ENCODE results near the gene HIGD1A.
"Not testable (repeated sequence)": the region's sequence is repeated elsewhere in the genome, so short reads cannot be mapped to it uniquely, and the experiment has no call there.

Gene HIGD1A

GRCh38 chr3:42829083-42829627 is 24.9 kb upstream of the HIGD1A start:
- no peak for DNase-seq

GRCh38 chr3:42827654-42828053 is 23.4 kb upstream of the HIGD1A start:
- no peak for DNase-seq

DNA sequence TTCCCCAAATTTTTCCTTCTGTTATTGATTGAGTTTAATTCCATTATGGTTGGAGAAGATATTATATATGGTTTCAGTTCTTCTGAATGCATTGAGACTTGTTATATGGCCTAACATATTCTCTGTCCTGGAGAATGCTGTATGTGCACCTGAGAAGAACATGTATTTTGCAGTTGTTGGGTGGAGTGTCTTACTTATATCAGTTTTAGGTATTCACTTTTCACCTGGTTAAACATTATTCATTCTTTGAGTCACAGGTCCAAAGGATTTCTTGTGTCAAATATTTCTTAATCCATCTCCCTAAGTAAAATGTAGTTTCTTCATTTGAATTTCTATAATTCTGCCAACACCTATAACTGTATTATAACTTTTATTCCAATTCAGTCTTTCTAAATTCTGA is 22.7 kb upstream of the HIGD1A start:
- DNase-seq, result no peak

DNA sequence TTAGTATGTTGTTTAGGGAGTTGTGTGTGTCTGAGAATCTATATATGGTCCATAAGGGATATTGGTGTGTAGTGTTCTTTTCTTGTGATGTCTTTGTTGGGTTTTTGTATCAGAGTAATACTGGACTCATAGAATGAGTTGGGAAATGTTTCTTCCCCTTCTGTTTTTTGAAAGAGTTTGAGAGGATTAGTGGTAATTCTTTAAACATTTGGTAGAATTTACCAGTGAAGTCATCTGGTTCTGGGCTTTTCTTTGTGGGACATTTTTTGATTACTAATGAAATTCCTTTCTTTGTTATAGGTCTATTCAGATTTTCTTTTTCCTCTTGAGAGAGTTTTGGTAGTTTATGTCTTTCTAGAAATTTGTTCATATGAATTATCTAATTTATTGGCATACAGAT is 21.9 kb upstream of the HIGD1A start:
- DNase-seq, result no peak

DNA sequence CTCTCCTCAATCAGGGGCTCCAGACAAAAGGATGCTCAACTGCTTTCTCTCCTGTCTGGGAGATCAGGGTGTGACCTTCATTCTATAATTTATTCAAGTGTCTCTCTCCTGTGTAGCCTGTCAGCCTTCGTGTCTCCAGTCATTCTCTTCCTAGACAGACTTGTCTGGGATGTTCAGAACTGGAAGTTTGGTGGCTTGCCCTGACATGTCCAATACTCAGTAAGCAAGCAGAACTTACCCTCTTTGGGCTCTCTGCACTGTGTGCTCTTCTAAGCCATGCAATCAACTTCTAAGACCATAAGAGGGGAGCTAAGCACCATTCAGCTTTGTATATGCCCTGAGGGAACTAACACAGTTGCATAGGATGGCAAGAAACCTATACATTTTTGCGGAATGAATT is 19.1 kb upstream of the HIGD1A start:
- DNase-seq, result no peak

DNA sequence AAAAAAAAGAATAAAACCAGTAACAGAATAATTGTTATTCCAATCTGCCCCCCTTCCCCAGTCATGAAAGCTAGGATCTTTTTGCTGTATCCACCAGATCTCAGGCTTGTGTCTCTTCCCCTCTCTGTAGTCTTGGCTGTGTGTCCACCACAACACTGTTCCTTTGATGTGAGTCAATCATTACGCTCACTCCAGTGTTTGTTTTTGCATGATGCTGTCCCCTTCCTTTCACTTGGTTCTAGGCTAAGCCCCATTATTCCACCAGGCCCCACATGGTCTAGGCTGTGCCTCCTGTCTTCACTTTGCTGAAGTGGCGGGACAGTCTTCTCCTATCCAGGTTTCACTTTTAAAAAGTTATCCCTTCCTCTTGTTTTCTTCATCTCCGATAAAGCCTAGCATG is 18.5 kb upstream of the HIGD1A start:
- no peak for DNase-seq

DNA sequence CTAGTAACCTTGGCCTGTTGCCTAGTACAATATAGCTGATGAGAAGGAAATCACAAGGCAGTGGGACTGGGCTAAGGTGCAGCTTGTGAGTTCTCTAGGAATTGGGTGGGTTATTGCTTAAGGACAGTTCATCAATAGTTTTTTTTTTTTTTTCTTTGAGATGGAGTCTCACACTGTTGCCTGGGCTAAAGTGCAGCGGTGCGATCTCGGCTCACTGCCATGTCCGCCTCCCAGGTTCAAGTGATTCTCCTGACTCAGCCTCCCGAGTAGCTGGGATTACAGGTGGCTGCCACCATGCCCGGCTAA is 16.4 kb upstream of the HIGD1A start:
- no peak for DNase-seq

- DNase-seq, result no peak
These were observed 15.2 kb upstream of the HIGD1A start for GRCh38 chr3:42819351-42819965.

GRCh38 chr3:42815826-42816225 is 11.5 kb upstream of the HIGD1A start:
- DNase-seq, result no peak

- DNase-seq, result no peak
These were observed 10.7 kb upstream of the HIGD1A start for GRCh38 chr3:42814914-42815507.

DNA sequence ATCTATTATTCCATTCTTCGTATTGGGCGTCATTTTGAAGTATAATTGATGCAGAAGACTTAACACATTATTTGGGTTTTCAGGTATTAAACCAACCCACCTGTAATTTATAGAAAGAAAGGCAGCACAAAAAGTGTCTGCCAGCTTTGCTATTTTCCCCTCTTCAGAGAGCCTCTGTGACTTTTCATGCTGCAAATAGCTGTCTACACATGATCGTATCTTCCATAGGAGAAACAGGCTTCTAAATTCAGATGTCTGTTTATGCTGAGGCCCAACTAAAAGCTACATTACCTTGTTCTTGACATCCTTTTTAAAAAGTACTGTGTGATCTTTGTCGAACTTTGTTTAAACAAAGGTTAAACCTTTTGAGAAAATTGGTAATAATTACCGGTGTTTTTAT is 10.0 kb upstream of the HIGD1A start:
- DNase-seq, result no peak

DNA sequence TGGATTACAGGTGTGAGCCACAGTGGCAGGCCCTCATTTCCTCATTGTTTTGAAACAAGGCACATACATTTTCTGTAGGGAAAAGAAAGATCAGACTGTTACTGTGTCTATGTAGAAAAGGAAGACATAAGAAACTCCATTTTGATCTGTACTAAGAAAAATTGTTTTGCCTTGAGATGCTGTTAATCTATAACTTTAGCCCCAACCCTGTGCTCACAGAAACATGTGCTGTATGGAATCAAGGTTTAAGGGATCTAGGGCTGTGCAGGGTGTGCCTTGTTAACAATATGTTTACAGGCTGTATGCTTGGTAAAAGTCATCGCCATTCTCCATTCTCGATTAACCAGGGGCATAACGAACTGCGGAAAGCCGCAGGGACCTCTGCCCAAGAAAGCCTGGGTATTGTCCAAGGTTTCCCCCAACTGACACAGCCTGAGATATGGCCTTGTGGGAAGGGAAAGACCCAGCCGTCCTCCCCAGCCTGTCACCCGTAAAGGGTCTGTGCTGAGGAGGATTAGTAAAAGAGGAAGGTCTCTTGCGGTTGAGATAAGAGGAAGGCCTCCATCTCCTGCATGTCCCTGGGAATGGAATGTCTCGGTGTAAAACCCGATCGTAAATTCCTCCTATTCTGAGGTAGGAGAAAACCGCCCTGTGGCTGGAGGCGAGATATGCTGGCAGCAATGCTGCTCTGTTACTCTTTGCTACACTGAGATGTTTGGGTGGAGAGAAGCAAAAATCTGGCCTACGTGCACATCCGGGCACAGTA is 7.0 kb upstream of the HIGD1A start:
- not testable (repeated sequence) for DNase-seq

DNA sequence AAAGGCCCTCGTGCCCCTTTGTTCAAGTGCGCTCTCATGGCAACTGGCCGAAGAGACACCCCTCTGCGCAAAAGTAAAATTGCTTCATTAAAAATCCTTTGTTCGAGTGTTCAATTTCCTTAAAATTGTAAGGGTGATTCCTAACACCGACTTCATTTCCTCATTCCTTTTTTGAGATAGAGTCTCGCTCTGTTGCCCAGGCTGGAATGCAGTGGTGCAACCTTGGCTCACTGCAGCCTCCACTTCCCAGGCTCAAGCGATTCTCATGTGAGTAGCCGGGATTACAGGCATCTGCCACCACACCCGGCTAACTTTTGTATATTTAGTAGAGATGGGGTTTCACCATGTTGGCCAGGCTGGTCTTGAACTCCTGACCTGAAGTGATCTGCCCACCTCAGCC is 6.4 kb upstream of the HIGD1A start:
- not testable (repeated sequence) for DNase-seq

- no peak for DNase-seq
These were observed 4.9 kb upstream of the HIGD1A start, which contains the start of gene ACKR2 for GRCh38 chr3:42809202-42809601. Gene ACKR2, plus strand, starts transcription at chr3:42809445. Its CDS starts 55,058 bp downstream, at chr3:42864503.

DNA sequence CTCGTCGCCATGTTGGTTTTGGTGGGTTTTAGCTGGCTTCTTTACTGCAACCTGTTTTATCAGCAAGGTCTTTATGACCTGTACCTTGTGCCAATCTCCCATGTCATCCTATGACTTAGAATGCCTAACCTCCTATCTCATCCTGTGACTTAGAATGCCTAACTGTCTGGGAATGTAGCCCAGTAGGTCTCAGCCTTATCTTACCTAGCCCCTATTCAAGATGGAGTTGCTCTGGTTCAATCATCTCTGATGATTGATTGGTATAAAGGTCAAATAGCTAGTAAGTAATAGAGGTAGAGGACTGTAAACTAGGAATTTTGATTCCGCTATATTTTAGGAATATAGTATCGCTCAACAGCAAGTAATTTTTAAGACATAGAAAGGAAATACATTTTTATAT is 3.6 kb upstream of the HIGD1A start:
- no peak for DNase-seq

- DNase-seq, result no peak
These were observed 991 bp upstream of the HIGD1A start for GRCh38 chr3:42805141-42805821.

DNA sequence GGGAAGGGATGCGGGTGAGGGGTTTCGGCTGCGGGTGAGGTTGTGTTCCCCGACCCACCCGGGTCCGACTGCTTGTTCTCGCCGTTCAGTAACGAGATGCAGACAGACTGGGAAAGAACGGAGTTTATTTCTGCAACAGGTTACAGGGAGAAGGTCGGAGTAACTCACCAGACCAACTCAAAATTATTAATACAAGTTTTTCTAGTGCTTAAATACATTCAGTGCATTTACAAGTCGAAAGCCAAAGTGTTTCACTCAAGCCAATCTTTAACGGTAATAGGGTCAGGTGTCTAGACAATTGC is 492 bp upstream of the HIGD1A start:
- no peak for DNase-seq

DNA sequence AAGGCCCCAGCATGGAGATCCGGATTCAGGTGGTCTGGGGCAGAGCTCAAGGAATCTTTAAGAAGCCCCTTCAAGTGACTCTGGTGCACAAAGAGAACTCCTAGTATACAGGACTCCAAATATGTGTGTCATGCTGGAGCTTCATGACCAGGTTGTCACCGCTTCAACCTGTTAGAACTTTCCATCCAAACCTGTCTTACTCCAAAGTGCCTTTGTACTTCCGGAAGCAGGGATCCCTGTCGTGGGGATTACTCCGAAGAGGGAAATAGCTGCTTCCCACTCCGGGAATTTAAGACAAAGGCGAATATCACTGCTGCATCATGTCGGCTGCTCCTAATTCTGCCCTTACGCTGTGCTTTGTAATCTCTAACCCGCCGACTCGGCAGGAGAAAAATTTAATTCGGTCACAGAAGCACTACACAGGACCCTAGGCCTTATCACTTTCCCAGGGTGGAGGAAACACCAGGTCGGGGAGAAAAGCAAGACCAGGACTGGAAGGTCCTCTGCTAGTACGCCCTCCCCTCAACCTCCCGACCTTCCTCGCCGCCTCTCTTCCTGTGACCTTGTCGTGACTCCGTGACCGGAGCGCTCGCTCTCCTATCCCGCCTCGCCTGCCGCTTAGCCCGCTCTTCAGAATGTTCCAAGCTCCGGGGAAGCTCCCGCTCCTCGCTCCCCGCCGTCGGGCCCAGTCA is 730 bp downstream of the HIGD1A start:
- DNase-seq, result no peak

DNA sequence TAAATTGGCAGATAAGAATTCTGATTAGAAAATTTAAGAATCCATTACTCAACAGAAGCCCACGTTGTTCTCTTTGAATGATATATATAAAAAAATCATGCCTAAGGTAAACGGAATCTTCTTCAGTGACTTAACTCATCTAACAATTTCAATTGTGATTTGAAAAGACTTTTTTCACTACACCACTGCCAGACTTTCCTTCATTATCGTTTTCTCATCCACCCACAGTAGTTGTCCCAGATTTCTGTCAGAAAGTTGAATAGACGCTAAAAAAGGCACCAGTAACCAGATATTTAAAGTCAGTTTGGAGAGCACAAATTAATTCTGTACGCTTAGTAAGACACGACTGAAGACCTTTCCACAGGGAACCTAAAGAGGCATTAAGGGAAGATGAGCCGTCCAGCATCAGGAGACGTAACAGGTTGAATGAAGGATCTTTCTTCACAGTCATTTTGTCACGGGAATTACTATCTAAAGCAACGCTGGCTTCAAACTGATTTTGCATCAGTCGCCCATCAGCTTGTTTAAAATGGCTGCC is 1.3 kb downstream of the HIGD1A start:
- DNase-seq, result no peak

GRCh38 chr3:42801784-42802183 is 2.5 kb downstream of the HIGD1A start:
- no peak for DNase-seq

DNA sequence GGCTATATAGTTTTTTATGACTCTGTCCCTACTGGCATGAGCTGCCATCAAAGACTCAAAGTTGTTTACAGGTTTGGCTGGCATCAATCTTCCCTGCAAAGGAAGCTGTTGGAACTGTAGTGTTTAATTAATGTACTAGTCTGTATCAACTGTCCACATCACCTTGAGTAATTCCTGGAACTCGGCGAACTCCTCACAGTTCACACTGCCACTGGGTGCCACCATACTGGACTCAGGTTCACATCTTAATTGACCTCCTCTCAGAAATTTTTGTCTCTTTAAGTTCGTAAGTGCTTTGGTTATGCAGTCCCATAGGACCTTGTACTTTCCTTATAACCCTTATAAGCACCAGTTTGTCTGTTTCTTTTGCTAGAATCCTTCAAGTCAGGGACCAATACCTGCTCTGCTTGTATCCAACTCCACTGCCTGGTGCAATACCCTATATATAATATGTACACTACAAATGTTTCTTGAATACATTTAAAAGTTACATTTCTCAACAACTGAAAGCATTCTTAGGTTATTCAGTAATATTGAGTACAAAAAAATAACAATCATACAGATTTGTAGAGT is 3.2 kb downstream of the HIGD1A start:
- no peak for DNase-seq

DNA sequence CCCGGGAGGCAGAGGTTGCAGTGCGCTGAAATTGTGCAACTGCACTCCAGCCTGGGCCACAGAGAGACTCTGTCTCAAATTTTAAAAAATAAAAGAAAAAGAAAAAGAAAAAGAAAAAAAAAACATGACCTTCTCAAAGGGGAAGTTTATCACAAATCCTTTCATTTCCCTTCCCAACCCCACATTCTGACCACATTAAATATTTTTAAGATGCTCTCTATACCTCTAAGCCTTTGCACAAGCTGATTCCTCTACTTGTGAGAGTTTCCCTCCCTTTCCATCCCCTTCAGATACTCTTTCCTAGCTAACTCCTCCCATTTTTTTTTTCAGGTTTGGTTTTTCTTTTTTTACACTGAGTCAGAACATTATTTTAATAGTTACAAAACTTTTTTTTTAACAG is 4.0 kb downstream of the HIGD1A start:
- DNase-seq, result no peak
